K562 treated with DMSO at 1 percent for 24 hours (cell line): ENCODE measurements around the gene RBM24. TPM values are rescaled to one million over a fixed set of nuclear protein-coding genes. Genes with fewer than 3 reads are reported as not detected.

Source experiments
- total RNA-seq: library from RNA; unstranded; fragments of 300-600 nt; gene quantifications from 2 replicates; pipeline ENCODE4 v1.2.3, GENCODE V29; 2022; ENCODE audit warnings: low read depth; ENCODE audit not compliant: insufficient read depth

The RBM24 gene
- total RNA-seq: not detected in 2 replicates

GRCh38 chr6:17281100-17281496, at the start of gene RBM24:
RBM24 (plus strand) TSS chr6:17281361; CDS start chr6:17281582, 221 bp downstream.

Other genes with a start within 250 kb of the RBM24 start
- gene STMND1, start 179.3 kb upstream of the RBM24 start, total RNA-seq: 0.22 TPM in 1 of 2 replicates, not detected in the other
- 0.23 TPM in 1 of 2 replicates, not detected in the other for gene CAP2, start 112.2 kb downstream of the RBM24 start, total RNA-seq